ENCODE results near the gene UNC5C. TPM values are rescaled to one million over a fixed set of nuclear protein-coding genes. Genes with fewer than 3 reads are reported as not detected.

Gene UNC5C
- total and polyA plus RNA-seq, 2 of the 8 experiments (the other 6 are each of a cell fraction or from before 2014, with no cell fraction given): 0.30 to 1.3 TPM

- peak overlapping the region; percentile 87 for H2AFZ ChIP-seq (ENCODE audit: low read length)
- H3K23me2 ChIP-seq (ENCODE audit: low read depth, low read length): no peaks in the 10 kb centered on the region
- no peak overlapping the region for H4K8ac ChIP-seq (ENCODE audit: extremely low read depth, insufficient read depth, low read length)
- FAIRE-seq (no peak), DNase-seq (ENCODE audit: low read depth in 1 of 2, low spot score in 2 of 2) (no peak)
- no peak overlapping the region for H2BK12ac ChIP-seq (ENCODE audit: low read depth, low read length)
- H3K4me2 ChIP-seq (ENCODE audit: insufficient read depth in 1 of 2, low read depth in 2 of 2, low read length in 2 of 2): no peak overlapping the region
- H4K20me1 ChIP-seq (replicated peaks in 1 of 2; ENCODE audit: control insufficient read depth in 1 of 2, insufficient read depth in 2 of 2, low read length in 2 of 2): no peaks in the 10 kb centered on the region
- H2BK120ac ChIP-seq (replicated peaks; ENCODE audit: low read depth, low read length): no peak overlapping the region
- no peaks in the 10 kb centered on the region for H3K36me3 ChIP-seq (ENCODE audit: control insufficient read depth in 2 of 4, insufficient read depth in 4 of 4, low read length in 3 of 4)
- TF ChIP-seq ASH2L (IDR thresholded peaks at IDR 0.05; ENCODE audit: low read length): no peak
- no peak for TF ChIP-seq SAP30 (IDR thresholded peaks at IDR 0.05; ENCODE audit: insufficient read depth, insufficient replicate concordance, low read length)
- TF ChIP-seq CBX5 (IDR thresholded peaks at IDR 0.05; ENCODE audit: low read depth, low read length): no peak
- TF ChIP-seq BACH1 (IDR thresholded peaks at IDR 0.05; ENCODE audit: low read length): no peak
- no peak for TF ChIP-seq USF2 (IDR thresholded peaks at IDR 0.05; ENCODE audit: low read length)
- no peak for TF ChIP-seq CHD2 (IDR thresholded peaks at IDR 0.05; ENCODE audit: low read length)
- H3K14ac ChIP-seq (ENCODE audit: insufficient read length): no peak overlapping the region
- no peaks in the 10 kb centered on the region for H3K79me2 ChIP-seq (ENCODE audit: control insufficient read depth in 1 of 2, insufficient read depth in 2 of 2, low read length in 2 of 2)
- no peak overlapping the region for H3K18ac ChIP-seq (ENCODE audit: extremely low read depth, low read length)
- H3K4ac ChIP-seq (replicated peaks; ENCODE audit: insufficient read length, low read depth, low read length): no peak overlapping the region
- H3K4me3 ChIP-seq (ENCODE audit: extremely low read depth in 1 of 4, insufficient read depth in 2 of 4, low read depth in 3 of 4, low read length in 4 of 4): no peak overlapping the region
- H2AK5ac ChIP-seq (ENCODE audit: low read depth, low read length): no peak overlapping the region
- no peak overlapping the region for H4K5ac ChIP-seq (ENCODE audit: insufficient read length, low read depth, low read length)
- no peak overlapping the region for H3K56ac ChIP-seq (replicated peaks; ENCODE audit: insufficient read length, low read depth, low read length)
- no peaks in the 10 kb centered on the region for H3K9me3 ChIP-seq (ENCODE audit: insufficient read depth in 2 of 2, low read depth in 1 of 2, low read length in 1 of 2)
- H3K27ac ChIP-seq (ENCODE audit: low read depth, low read length): no peak overlapping the region
- H3K79me1 ChIP-seq (ENCODE audit: low read depth, low read length): no peaks in the 10 kb centered on the region
- H3K9ac ChIP-seq (replicated peaks in 1 of 4; ENCODE audit: extremely low read depth in 1 of 4, low read depth in 3 of 4, low read length in 3 of 4): no peak overlapping the region
- H3K27me3 ChIP-seq (replicated peaks in 1 of 4; ENCODE audit: control insufficient read depth in 3 of 4, extremely low read depth in 1 of 4, insufficient read depth in 3 of 4, low read length in 3 of 4): no peaks in the 10 kb centered on the region
- H3K4me1 ChIP-seq (replicated peaks in 1 of 4; ENCODE audit: control insufficient read depth in 3 of 4, insufficient read depth in 4 of 4, low read length in 3 of 4): no peaks in the 10 kb centered on the region
- H4K91ac ChIP-seq (replicated peaks; ENCODE audit: insufficient read length, low read length): no peak overlapping the region
- H2BK15ac ChIP-seq (ENCODE audit: low read length): no peak overlapping the region
- POLR2A ChIA-PET (ENCODE audit: partially characterized antibody): no interaction called here
- H2BK5ac ChIP-seq (ENCODE audit: low read depth, low read length): no peak overlapping the region
- CTCF ChIA-PET (ENCODE audit: partially characterized antibody): no interaction called here
- no peak overlapping the region for H3K23ac ChIP-seq (ENCODE audit: insufficient read length)
- WGBS, 2 experiments (ENCODE audit: extremely low coverage in 1 of 2, insufficient coverage in 1 of 2, insufficient read length in 1 of 2, insufficient replicate concordance in 2 of 2, low coverage in 1 of 2, low lambda C conversion rate in 2 of 2, missing lambda C conversion rate in 1 of 2): 95% methylated on average over 10 of the region's 10 CpGs; no CpG with 5 or more reads in 1 of the 2 experiments
- no peak overlapping the region for H2BK20ac ChIP-seq (ENCODE audit: low read length)
These were observed 32.2 kb downstream of the UNC5C start for GRCh38 chr4:95516528-95517017.
